WERI-Rb-1 (cell line): ENCODE results near the gene WDR1.

Experiments used
- DNase-seq: peaks from one replicate; pipeline ENCODE4 v3.0.0-alpha.2; 2020
- H3K27ac ChIP-seq: fragments of 250-450 bp; sonication (Bioruptor Pico); 2 replicates; pipeline ENCODE4 v1.5.1; 2020; ENCODE audit warnings: mild to moderate bottlenecking, moderate library complexity
- H3K27me3 ChIP-seq: fragments of 250-450 bp; sonication (Bioruptor Pico); 2 replicates; pipeline ENCODE4 v1.5.1; 2021; ENCODE audit warnings: mild to moderate bottlenecking, low read depth, moderate library complexity; ENCODE audit not compliant: insufficient read depth, severe bottlenecking
- H3K36me3 ChIP-seq: fragments of 250-450 bp; sonication (Bioruptor Pico); 2 replicates; pipeline ENCODE4 v1.5.1; 2020; ENCODE audit warnings: mild to moderate bottlenecking, moderate library complexity
- H3K4me3 ChIP-seq: 2 replicates; pipeline ENCODE4 v1.5.1; 2011; ENCODE audit warnings: low read depth, mild to moderate bottlenecking, control low read depth, low read length
- H3K9me3 ChIP-seq: fragments of 250-450 bp; sonication (Bioruptor Pico); 2 replicates; pipeline ENCODE4 v1.5.1; 2021; ENCODE audit warnings: mild to moderate bottlenecking, moderate library complexity; ENCODE audit not compliant: severe bottlenecking
- CTCF ChIP-seq: IDR thresholded peaks from 2 replicates; pipeline ENCODE4 v1.5.1; 2011; ENCODE audit warnings: low read depth, mild to moderate bottlenecking, control low read depth, inconsistent platforms, low read length

WDR1 gene

DNA sequence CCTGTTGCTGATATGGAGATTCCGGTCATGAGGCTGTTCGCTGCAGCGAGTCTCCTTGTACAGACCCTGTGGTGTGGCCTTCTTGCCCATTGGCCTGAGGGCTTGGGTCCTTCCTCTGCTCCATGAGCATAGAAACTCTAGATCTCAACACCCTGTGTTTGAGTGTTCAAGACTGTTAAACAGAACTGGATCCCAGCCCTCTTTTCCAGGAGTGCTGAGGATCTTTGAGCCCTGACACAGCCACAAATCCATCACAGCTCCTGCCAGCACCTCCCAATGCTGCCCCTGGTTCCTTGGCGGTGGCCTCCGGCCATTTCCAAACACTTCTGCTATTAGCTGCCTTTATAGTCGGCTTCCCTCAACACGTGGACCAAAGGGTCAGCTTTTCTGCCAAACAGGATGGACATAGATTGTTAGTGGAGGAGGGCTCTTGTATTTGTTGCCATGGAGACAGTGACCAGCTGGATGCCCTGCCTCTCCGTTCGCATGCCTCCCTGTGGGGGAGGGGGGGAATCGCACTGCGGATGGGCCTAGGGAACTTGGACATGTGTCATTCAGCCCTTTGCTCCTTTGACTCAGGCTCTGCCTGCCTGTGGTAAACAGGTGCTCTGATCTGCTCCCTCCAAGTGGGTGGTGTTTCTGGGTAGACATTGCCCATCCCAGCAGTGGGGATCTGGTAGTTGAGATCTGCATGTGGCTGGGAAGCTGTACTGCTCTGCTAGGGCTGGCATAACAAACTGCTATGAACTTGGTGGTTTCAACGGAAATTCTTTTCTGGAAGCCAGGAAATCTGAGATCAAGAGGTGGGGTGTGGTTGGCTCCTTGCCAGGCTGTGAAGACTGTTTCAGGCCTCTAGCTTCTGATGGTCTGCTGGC, 6.9 kb upstream of the WDR1 start:
- no peak for TF ChIP-seq CTCF
- Histone ChIP-seq H3K9me3 (no peaks in the 10 kb centered on the region), H3K36me3 (no peaks in the 10 kb centered on the region), H3K4me3 (no peak overlapping the region), H3K27me3 (no peaks in the 10 kb centered on the region), H3K27ac (no peak overlapping the region)
- peak; percentile 53 for DNase-seq

- no peak overlapping the region for H3K4me3 ChIP-seq
- no peaks in the 10 kb centered on the region for H3K36me3 ChIP-seq
- no peaks in the 10 kb centered on the region for H3K27me3 ChIP-seq
- DNase-seq, result no peak
- no peaks in the 10 kb centered on the region for H3K9me3 ChIP-seq
- no peak overlapping the region for H3K27ac ChIP-seq
- no peak for TF ChIP-seq CTCF
Measured at GRCh38 chr4:10122236-10122932, 5.8 kb upstream of the WDR1 start.

GRCh38 chr4:10121568-10122208, 5.1 kb upstream of the WDR1 start:
- H3K27ac ChIP-seq, result no peak overlapping the region
- DNase-seq, result no peak
- TF ChIP-seq CTCF, result no peak
- H3K36me3 ChIP-seq, result no peaks in the 10 kb centered on the region
- no peak overlapping the region for H3K4me3 ChIP-seq
- H3K9me3 ChIP-seq, result no peaks in the 10 kb centered on the region
- no peaks in the 10 kb centered on the region for H3K27me3 ChIP-seq

- Histone ChIP-seq H3K4me3 (no peak overlapping the region), H3K27me3 (no peaks in the 10 kb centered on the region), H3K9me3 (no peaks in the 10 kb centered on the region), H3K27ac (no peak overlapping the region), H3K36me3 (no peaks in the 10 kb centered on the region)
- TF ChIP-seq CTCF, result no peak
- DNase-seq, result no peak
Measured at GRCh38 chr4:10120943-10121567, 4.5 kb upstream of the WDR1 start.

GRCh38 chr4:10119773-10120172, 3.2 kb upstream of the WDR1 start:
- H3K27ac ChIP-seq, result no peak overlapping the region
- peaks cover 11% of the 10 kb centered on the region for H3K36me3 ChIP-seq
- no peak overlapping the region for H3K4me3 ChIP-seq
- no peaks in the 10 kb centered on the region for H3K9me3 ChIP-seq
- no peak for DNase-seq
- no peak for TF ChIP-seq CTCF
- H3K27me3 ChIP-seq, result no peaks in the 10 kb centered on the region
